NCI-H524 (cell line): ENCODE data around the gene STEAP1B.

Source experiments
- DNase-seq, 2 experiments: peaks; one replicate each; lab custom pipeline; 2025; lab: John Stamatoyannopoulos, UW

Gene STEAP1B

GRCh38 chr7:22400150-22400814 is 99.7 kb downstream of the STEAP1B start:
- no peak for DNase-seq

GRCh38 chr7:22399546-22399945 is 100.4 kb downstream of the STEAP1B start:
- DNase-seq, result no peak

- no peak for DNase-seq
Measured at GRCh38 chr7:22399091-22399490, 100.9 kb downstream of the STEAP1B start.

DNA sequence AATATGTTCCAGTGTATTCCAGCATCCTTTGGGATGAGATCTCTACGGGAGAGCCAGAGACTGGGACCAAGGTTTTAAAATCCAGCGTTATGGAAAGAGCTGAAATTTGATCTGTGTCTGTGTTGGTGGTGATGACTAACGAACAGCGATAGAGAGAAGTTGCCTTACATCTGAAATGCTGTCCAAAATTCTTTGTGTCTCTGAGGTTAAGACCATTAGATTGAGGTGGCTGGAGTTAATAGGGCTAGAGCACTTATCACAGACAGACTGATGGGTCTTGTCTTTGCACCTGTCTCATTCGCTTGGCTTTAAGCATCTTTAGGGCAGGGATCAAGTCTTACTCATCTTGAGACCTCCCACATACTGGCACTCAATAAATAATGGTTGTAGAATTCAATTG is 102.0 kb downstream of the STEAP1B start:
- DNase-seq, result peak in 1 of 2 experiments; percentile 9

DNA sequence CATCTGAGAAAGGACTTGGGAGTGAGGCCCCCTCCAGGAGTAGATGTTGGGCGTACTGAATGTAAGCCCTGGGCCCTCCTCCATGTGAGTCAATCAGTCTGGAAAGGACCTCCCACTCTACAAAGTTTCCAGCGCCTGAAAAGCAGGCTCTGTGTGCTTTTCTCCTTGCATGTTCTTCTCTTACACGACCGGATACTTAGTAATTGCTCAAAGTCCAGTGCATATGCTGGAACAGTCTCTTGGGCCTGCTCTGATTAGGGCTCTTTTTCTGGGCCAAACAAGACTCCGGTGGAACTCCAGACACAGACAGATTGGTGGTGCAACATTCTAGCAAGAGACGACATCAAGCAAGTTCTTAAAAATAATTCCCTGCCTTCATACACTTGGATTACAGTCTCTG is 104.8 kb downstream of the STEAP1B start:
- no peak for DNase-seq

DNA sequence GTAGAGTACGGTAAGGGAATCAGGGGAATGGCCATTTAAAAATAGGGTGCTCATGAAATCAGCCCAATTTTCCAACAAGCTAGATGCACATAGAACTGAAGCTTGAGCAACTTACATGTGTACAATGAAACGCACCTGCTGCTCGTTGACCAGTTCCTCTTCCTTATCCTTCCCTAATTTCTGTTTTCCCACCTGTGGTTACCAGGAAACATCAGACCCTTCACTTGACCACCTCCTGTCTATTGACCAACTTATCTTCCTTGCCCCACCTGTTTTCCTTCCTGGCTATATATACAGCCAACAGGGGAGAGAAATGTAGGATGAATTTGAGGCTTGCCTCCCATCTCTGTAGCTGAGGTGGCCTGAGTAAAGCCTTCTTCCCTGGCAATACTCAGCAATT is 105.2 kb downstream of the STEAP1B start:
- no peak for DNase-seq

- no peak for DNase-seq
Measured at GRCh38 chr7:22393913-22394729, 105.9 kb downstream of the STEAP1B start.

DNA sequence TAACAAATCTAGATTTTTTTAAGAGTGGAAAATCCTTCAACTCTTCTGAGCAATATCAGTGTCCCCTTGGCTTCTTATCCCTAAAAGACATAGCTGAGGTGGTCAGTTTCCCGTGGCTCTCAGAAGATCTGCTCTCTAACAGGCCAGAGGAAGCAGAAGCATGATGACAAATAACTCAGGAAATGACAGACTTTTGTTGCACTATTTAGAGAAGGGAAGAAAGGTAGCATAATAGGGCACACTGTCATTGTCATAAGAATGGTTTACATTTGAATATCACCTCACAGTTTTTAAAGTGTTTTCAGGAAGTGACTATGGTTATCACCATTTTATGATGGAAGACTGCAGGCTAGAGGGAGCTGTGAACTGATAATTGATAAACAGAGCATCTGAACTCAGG is 109.5 kb downstream of the STEAP1B start:
- no peak for DNase-seq

GRCh38 chr7:22389892-22390291 is 110.1 kb downstream of the STEAP1B start:
- DNase-seq, result no peak

DNA sequence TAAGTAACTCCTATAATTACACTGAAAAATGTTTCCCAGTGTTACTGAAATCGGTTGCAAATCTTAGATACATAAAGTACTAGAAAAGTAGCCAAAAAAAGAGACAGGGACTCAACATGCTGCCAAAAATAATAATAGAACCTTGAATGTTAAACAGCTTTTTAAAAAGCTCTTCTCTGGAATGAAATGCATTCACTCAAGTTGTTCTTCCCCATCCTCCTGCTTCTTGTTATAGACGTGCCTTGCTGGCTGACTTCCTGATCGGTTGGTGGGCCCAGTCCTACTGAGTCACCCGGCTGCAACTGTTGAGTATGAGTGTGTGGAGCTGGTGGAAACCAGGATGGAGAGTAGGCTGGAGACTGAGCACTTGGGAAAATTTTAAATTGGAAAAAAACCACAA is 112.4 kb downstream of the STEAP1B start:
- DNase-seq, result no peak

- no peak for DNase-seq
Measured at GRCh38 chr7:22386865-22387264, 113.1 kb downstream of the STEAP1B start.

- DNase-seq, result no peak
Measured at GRCh38 chr7:22386206-22386858, 113.7 kb downstream of the STEAP1B start.

DNA sequence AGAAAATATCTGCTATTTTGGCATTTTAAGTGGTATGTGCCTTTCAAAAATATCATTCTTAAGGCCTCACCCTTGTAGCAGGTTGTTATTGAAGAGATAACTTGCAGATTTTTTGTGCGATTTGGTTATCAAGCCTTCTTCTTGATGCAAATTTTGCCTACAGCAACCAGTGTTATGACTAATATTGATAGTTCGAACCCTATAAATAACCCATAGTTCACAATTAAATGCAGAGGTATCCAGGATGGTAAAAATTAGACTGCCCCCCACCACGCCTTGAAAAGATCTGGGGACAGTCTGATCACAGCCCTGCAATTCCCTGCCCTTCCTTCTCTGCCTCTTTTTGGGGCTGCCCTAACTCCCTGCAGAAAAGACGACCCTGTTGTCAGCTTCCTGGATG is 114.7 kb downstream of the STEAP1B start:
- no peak for DNase-seq

DNA sequence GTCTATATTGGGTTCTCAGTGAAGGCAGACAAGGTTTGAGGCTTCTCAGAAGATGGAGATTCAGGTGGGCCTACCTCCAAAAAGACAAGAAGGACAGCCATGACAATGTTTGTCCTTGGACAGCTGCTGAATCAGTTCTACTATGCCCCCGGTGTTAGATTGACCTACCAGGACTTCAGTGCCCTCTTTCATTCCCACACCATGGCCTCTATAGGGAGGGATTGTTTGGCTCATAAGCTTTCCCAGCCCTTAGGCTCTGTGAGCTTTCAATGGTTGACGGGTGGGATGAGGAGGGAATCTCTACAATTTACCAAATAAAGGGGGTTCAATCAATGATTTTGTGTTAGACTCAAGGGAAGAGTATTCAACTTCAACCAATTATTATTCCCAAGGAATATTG is 119.7 kb downstream of the STEAP1B start:
- no peak for DNase-seq

DNA sequence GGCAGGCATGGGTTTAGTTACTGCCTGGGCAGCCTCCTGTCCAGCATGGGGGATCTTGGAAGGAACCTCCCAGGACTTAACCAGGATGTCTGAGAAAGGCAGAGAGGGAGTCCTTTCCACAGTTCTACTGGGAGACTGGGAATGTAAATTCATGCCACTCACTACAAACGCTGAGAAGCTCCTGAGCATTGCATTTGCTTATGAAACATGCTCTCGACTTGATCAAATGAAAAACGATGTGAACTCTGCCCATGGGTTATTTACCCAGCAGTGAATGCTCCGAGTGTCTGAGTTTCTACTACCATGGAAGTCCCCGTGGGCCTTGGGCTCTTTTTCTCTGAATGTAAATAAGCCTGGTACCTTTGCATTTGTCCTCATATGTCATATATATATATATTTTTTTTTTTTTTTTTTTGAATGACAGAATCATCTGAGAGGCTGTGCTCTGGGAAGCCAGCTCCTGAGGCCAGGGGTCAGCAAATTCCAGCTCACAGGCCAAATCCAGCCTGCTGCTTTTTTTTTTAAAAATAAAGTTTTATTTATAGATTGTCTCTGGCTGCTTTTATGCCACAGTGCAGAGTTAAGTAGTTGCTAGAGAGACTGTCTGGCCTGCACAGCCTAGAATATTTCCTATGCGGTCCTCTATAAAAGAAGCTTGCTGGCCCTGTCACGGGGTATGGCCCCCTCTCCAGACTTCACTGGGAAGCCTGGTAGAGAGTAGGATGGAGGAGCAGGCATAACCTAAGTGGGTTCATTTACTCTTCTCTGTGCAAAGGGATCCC is 121.6 kb downstream of the STEAP1B start:
- no peak for DNase-seq

DNA sequence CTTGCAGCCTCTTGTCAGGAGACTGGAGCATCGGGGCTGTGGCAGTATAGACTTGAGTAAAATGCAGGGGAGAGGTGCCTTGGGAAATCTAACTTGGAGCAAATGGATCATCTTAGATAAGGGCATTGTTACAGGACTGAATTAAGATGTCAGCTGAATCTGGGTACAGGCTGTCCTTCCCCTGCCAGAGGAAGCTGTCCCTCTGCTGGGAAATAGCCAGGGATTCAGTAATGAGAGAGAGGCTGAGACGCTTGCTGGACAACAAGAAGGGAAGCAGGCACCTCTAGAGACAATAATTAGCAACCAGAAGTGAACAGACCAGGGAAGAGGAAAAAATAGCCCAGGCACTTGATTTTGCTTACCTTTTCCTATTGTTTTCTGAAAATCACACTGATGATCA is 122.3 kb downstream of the STEAP1B start:
- no peak for DNase-seq

DNA sequence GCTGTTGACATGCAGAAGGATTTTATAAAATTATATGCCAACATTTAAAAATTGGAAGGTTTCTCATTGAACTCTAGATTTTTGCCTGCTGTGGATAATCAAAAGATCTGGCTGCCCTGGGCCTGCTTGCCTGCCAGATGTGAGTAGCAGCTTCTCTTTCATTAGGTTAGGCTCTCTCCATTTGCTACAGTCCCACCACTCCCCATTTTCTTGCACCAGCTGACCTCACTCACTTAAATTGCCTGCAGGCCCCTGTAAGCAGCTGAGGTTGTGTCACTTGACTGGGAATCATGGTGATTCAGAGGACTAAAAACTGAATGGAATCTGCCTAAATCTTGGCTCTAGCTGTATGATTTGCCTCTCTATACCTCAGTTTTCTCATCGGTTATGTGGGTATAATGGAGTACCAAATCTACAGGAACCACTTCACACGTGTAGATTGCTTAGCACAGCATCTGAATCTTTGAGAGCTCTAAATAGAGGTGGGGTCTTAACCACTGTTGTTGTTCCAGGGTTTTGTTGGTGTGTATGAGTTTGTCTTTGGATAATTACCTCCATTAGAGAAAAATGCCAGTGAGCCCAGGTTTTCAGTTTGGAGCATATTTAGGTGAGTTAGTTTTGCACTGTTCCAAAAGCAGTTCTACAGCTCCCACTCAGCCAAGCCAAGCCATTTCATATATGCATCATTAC is 124.5 kb downstream of the STEAP1B start:
- DNase-seq, result no peak

- DNase-seq, result no peak
Measured at GRCh38 chr7:22373911-22374310, 126.1 kb downstream of the STEAP1B start.

DNA sequence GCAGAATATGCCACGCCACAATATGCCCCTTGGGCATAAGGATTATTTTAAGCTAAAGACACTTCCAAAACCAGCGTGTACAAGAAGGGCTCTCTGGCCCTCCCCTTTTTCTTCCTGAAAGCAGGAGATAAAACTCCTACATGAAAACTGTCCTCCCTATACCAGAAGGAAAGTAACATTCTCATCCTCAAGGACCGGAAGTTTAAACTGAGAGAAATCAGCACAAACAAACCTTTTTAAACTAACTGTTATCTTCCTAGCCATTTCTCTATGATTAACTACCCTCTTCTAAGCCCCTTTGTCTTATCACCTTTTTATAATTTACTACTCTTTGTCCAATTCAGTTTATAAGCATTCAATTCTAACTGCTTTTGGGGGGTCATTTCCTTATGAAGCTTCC is 126.6 kb downstream of the STEAP1B start:
- DNase-seq, result peak in 1 of 2 experiments; percentile 29

GRCh38 chr7:22372863-22373262 is 127.1 kb downstream of the STEAP1B start:
- DNase-seq, result peak in 1 of 2 experiments; percentile 29

DNA sequence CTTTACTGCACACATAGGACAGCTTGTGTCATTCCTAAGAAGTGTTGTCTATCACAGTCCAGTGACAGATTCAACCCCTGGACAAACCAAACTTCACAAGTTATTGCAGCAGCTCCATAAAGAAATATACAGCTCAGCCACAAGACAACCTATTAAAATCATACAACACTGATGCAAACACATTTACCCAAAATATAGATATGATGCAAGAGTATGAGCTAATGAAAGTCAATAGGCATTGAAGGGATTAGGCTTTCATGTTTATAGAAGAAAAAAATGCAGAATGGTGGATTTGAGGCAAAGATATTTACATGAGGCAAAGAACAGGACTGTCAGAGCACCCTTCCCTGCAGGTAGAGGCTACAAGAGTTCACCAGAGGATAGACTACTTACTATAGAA is 128.1 kb downstream of the STEAP1B start:
- DNase-seq, result no peak
